Ramos (cell line): Measurements from ENCODE around the gene ISG20L2.

ENCODE experiments used
- in situ Hi-C: fragments of 300-500 bp; cut with MboI; formaldehyde crosslinking; loops from one replicate; pipeline ENCODE4 v1.14.3; 2022; ENCODE audit warnings: low sequenced_read_pairs; ENCODE audit not compliant: unreplicated experiment

ISG20L2 gene

GRCh38 chr1:156728599-156729462 is at the start of gene ISG20L2:
TSS of gene ISG20L2 (minus strand) at chr1:156728766. CDS start at chr1:156727652, 1,114 bp downstream.
- in situ Hi-C loops = no loop called here

GRCh38 chr1:156777573-156777972 is 49.0 kb upstream of the ISG20L2 start:
- in situ Hi-C loops = no loop called here

- in situ Hi-C loops = no loop called here
Observed at GRCh38 chr1:156776942-156777341, 48.4 kb upstream of the ISG20L2 start.

- in situ Hi-C loops = no loop called here
Observed at GRCh38 chr1:156775799-156776198, 47.2 kb upstream of the ISG20L2 start.

- in situ Hi-C loops = loop anchor here (25.0 kb wide), 1 partner anchor 1064 kb away; the partner anchor contains the start of gene CD5L
Observed at GRCh38 chr1:156773607-156774006, 45.0 kb upstream of the ISG20L2 start.

GRCh38 chr1:156772728-156773497 is 44.3 kb upstream of the ISG20L2 start:
- in situ Hi-C loops = loop anchor here (25.0 kb wide), 1 partner anchor 1064 kb away; the partner anchor contains the start of gene CD5L

- in situ Hi-C loops = loop anchor here (25.0 kb wide), 1 partner anchor 1065 kb away; the partner anchor contains the start of gene CD5L
Observed at GRCh38 chr1:156772222-156772621, 43.7 kb upstream of the ISG20L2 start.

GRCh38 chr1:156768610-156769295 is 40.2 kb upstream of the ISG20L2 start:
- in situ Hi-C loops = loop anchor here (25.0 kb wide), 1 partner anchor 1069 kb away; the partner anchor contains the start of gene CD5L

- in situ Hi-C loops = loop anchor here (25.0 kb wide), 1 partner anchor 1069 kb away; the partner anchor contains the start of gene CD5L
Observed at GRCh38 chr1:156767879-156768604, 39.5 kb upstream of the ISG20L2 start.

- in situ Hi-C loops = loop anchor here (25.0 kb wide), 1 partner anchor 1070 kb away; the partner anchor contains the start of gene CD5L
Observed at GRCh38 chr1:156767101-156767878, 38.7 kb upstream of the ISG20L2 start, which contains the start of gene PRCC. TSS of gene PRCC (plus strand) at chr1:156767535. CDS start at chr1:156767772, 237 bp downstream.

GRCh38 chr1:156766298-156767100 is 37.9 kb upstream of the ISG20L2 start:
- in situ Hi-C loops = loop anchor here (25.0 kb wide), 1 partner anchor 1071 kb away; the partner anchor contains the start of gene CD5L

- in situ Hi-C loops = loop anchor here (25.0 kb wide), 1 partner anchor 1072 kb away; the partner anchor contains the start of gene CD5L
Observed at GRCh38 chr1:156765666-156766065, 37.1 kb upstream of the ISG20L2 start.

- in situ Hi-C loops = loop anchor here (25.0 kb wide), 1 partner anchor 1072 kb away; the partner anchor contains the start of gene CD5L
Observed at GRCh38 chr1:156765136-156765535, 36.6 kb upstream of the ISG20L2 start.

GRCh38 chr1:156760796-156761104 is 32.2 kb upstream of the ISG20L2 start:
- in situ Hi-C loops = loop anchor here (25.0 kb wide), 1 partner anchor 1077 kb away; the partner anchor contains the start of gene CD5L

GRCh38 chr1:156760092-156760795 is 31.7 kb upstream of the ISG20L2 start:
- in situ Hi-C loops = loop anchor here (25.0 kb wide), 1 partner anchor 1077 kb away; the partner anchor contains the start of gene CD5L

- in situ Hi-C loops = loop anchor here (25.0 kb wide), 1 partner anchor 1080 kb away; the partner anchor contains the start of gene CD5L
Observed at GRCh38 chr1:156757572-156758253, 29.1 kb upstream of the ISG20L2 start.
